ENCODE measurements around the gene LCT.

Gene LCT

GRCh38 chr2:135741043-135741394 is 96.0 kb downstream of the LCT start:
- no peak for FAIRE-seq

DNA sequence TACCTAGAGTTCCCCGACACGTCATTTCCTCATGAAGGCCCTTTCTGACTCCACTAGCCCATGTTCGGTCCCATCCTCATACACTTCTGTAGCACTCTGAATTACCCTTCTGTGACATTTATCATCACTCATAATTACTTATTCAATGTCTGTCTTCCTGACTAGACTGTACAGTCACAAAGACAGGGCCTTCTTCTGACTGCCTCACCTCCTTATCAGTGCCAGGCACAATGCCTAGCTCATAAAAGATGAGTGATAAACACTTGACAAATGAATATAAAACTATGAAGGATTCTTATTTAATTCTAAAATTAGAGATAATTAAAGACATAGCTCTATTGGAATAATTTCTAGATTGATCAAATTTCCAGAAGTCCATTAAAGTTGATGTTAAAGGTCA is 96.8 kb downstream of the LCT start:
- no peak for FAIRE-seq
